Stimulated activated CD4-positive, alpha-beta T cell treated with anti-CD3 and anti-CD28 coated beads, Interleukin-12 subunit alpha, Interleukin-12 subunit beta, amount 100 ng/mL, for 4 hours (primary cell): ENCODE measurements around the gene ROR2.

Experiments
- DNase-seq: peaks from one replicate; pipeline ENCODE4 v3.0.0-alpha.2; 2020

ROR2 gene

GRCh38 chr9:91789941-91790340, 160.1 kb downstream of the ROR2 start:
- no peak for DNase-seq

- DNase-seq: no peak
Measured at GRCh38 chr9:91787931-91788330, 162.1 kb downstream of the ROR2 start.

DNA sequence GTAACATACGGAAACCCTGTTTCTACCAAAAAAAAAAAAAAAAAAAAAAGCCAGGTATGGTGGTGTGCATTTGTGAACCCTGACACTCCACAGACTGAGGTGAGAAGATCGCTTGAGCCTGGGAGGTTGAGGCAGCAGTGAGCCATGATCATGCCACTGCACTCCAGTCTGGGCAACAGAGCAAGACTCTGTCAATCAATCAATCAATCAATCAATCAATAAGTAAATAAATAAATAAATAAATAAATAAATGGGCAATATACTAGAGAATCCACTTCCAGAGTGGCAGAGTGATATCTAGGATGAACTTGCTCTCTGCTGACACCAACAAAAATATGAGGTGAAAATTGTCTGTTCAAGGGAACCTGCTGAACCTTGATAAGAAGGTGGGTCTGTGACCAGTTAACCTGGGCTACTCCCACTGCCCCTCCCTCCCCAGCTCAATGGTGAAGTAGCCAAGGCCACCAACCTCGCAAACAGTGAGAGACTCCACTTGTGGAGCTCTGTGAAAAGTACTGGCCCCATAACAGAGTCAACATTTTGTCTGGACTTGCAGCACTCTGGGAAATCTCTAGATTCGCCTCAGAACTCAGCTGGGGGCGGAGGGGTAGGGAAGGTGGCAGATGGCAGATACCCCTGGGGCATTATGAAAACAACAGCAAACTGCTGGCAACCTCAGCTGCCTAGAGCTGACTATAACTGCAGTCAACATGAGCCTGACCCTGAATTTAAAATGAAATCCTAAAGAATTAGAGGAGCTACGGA, 163.7 kb downstream of the ROR2 start:
- DNase-seq: no peak

DNA sequence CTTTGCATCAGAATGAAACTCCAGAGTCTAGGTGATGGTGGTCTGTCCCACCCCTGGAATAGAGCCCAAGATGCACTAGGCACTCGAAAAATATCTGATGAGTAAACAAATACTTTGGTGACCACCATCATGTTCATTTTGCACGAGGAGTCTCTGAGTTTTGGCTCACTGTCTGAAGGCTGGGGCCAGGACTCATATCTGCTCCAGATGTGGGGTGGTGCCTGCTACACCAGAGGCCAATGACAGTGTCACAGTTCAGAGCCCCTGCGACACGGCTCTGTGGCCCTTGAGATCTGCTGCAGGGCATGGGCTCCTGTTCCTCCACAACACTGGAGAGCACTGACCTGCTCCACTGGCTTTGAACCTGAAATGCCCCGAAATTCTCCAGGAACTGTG, 164.6 kb downstream of the ROR2 start:
- DNase-seq: no peak

DNA sequence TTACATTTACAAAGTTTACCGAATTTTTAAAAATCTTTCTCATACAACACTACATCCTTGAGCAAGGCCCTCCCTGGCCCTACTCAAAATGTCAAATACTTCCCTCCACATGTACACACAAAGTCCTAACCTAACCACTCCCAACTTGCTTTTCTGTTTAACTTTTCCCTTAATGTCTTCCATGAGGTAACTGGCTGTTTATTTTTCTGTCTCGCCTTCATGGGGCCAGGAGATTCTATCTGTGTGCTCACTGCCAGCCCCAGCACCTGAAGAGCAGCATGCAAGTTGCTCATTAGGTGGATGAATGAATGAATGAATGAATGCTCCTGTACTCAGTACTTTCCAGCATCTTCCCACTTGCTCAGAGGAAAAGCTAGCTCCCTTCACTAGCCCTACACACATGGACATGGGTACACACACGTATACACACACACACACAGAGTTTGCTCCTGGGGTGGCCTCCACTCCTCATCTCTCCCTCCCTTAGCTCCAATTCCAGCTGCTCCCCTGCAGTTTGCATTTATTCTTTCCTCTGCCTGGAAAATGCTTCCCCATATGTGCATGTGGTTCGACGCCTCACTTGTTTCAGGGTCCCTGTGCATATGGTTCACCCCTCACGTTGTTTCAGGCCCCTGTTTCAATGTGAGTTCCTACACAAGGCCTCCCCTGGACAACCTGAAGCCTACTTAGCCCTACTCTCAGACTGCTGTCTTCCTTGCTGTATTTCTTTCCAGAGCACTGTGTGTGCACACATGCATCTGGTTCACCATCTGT, 165.2 kb downstream of the ROR2 start:
- DNase-seq: no peak

DNA sequence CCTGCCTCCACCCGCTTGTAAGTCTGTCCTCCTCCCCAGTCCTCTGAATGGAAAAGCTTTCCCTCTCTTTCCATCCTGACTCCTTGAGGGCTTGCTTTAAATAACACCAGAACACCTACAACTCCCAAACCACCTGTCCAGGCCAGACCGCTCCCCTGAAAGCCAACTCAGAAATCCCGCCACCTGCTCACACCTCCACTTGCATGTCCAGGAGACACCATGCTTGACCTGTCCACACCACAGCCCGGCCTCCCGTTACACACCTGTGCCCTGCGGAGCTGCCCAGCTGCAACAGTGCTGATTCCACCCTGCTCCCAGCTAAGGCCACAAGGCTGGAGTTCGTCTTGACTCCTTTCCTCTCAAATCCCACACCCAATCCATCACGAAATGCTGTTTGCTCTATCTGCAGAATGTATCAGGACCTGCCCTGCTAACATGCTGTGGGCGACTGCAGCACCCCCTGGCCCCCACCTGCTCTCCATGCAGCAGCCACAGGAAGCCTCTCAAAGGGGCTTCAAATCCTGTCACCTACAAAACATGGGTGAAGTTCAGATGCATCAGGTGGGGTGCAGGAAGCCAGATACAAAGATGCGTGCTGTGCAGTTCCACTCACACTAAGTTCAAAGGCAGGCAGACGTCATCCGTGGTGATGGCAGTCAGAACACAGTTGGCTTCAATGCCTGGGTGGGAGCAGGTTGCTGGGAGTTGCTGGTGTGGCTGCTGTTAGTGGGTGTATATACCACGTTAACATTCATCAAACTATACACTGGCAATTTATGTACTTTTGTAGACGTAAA, 166.0 kb downstream of the ROR2 start:
- no peak for DNase-seq

- DNase-seq: no peak
Measured at GRCh38 chr9:91783411-91783810, 166.6 kb downstream of the ROR2 start.

DNA sequence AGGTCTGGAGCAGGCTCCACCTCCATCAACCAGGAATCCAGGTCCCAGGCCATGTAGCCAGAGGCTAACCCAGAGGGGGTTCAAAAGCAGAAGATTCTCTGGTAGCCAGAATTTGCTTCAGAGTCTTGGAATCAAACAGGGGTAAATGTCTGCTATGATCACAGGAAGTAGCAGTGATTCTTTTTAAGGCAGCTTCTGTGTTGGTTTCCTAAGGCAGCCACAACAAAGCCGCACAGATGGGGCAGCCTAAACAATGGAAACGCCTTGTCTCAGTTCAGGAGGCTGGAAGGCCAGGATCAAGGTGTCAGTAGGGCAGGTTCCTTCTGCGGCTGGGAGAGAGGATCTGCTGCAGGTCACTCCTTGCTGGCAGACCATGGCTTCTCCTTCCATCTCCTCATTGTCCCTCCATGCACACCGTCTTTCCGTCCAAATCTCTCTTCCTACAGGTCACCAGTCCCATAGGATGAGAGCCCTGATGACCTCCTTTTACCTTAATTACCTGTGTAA, 167.3 kb downstream of the ROR2 start:
- DNase-seq: no peak

DNA sequence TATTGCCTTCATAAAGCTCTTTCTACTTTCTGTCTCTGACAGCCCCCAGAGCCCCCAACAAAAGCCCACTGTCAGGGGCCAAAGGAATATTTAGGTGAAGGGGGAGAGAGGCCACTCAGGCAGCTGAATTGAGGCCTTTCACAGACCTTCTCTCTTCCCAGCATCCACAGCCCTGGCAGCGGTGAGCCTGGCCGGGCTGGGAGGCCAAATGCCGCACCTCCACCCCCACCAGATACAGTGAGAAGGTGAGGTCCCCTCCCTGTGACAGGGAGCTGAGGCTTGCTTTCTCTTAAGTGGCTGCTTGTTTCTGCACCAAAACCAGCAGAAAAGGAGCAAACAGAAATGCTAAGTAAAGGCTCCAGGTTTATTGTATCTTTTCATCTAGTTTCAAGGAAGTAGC, 168.1 kb downstream of the ROR2 start:
- no peak for DNase-seq

- DNase-seq: no peak
Measured at GRCh38 chr9:91781116-91781515, 168.9 kb downstream of the ROR2 start.

- DNase-seq: no peak
Measured at GRCh38 chr9:91778031-91778430, 172.0 kb downstream of the ROR2 start.

DNA sequence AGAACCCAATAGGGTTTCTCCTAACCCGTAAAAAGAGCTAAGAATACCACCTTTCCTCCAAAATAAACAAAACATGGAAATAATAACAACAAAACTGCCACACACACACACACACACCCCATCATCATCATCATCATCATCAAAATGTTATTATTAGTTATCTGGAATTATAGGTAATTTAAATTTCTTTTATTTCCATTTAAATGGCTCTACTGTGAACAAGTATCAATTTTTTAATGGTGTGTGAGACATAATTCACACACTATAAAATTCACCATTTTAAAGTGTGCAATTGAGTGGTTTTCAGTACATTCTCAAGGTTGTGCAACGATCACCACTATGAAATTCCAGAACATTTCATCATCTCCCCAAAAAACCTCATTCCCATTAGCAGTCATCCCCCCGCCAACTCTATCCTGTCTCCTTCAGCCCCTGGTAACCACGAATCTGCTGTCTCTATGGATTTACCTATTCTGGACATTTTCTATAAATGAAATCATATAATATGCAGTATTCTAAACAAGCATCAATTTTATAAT, 172.7 kb downstream of the ROR2 start:
- no peak for DNase-seq

DNA sequence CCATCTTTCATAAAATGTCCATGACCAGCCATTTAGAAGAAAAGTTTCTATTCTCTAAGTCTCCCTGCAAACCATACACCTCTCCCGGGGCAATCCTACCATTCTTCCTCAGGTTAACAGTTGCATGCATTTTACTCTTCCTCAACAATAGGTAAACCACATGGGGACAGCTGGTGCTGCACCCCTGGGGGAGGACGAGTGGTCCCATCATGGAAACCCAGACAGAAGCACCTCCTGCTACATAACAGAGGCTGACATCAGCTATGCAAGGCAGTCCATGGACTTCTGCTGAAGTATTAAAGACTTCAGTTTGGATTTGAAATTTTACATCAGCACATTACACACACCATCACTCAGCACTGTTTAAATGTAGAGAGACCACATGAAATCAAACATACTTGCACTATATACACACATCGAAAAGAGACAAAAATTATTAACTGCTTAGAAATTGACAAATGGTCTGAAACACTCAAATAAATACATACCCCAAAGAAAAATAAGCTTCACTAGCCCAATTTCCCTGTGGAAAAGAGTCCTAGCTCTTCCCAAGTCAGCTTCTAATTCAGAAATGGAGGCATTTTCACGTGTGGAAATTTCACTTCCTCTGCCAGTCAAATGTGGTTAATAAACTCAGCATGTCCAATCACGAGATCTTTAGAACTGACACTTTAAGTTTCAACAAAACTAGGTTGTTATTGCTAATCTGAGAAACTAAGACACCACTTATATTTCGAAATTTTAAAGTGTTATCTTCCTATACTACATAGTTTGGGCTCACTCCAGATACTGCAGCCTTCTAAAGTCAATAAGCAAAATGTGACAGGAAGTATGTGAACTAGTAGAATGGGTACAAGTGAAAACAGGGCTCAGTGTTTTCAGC, 173.4 kb downstream of the ROR2 start:
- DNase-seq: no peak

DNA sequence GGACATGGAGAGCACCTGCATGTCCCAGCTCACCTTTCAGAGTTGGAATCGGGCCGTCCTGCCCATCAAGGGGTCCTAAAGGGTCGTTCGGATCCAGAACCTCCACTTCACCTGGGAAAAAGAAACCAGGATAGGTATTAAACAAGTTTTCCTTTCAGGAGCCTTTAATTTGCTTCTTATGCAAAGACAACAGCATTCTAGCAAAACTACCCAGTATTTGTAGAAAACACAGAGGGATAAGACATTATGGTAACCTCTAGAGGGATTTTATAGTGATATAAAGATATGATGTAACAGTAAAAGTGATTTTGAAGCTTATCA, 174.4 kb downstream of the ROR2 start:
- DNase-seq: no peak

GRCh38 chr9:91775011-91775707, 174.9 kb downstream of the ROR2 start:
- DNase-seq: peak; percentile 51

DNA sequence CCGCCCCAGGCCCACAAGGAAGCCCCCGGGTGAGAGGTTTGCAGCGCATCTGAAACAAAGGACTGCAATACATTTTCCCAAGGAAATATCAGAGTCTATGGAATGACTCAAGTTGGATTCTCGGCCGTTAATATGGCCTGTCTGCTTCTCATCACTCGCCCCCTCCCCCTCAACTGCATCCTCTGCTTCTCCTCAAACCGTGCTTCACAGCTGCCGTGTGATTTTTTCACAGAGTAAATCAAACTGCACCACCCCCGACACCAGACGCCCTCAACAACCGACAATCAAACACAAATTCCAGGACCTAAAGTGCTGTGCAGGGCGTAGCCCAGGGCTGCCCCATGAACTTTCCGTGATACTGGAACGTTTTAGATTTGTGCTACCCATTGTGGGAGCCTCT, 176.9 kb downstream of the ROR2 start:
- DNase-seq: no peak

- DNase-seq: no peak
Measured at GRCh38 chr9:91771864-91772263, 178.2 kb downstream of the ROR2 start.

- no peak for DNase-seq
Measured at GRCh38 chr9:91771027-91771426, 179.0 kb downstream of the ROR2 start.

- no peak for DNase-seq
Measured at GRCh38 chr9:91770229-91770628, 179.8 kb downstream of the ROR2 start.

GRCh38 chr9:91768977-91769916, 180.8 kb downstream of the ROR2 start:
- no peak for DNase-seq
